Liver (tissue), 9 donors: Measurements from ENCODE around the gene PITPNC1. TPM values are rescaled to one million over a fixed set of nuclear protein-coding genes. Genes with fewer than 3 reads are reported as not detected.

ENCODE experiments used
- DNase-seq: peaks from one replicate; pipeline ENCODE4 v3.0.0-alpha.2; 2017; ENCODE audit warnings: low spot score
- H3K27ac ChIP-seq, 2 donors: one replicate each; pipeline ENCODE4 v1.7.0; 2013; ENCODE audit warnings: inconsistent platforms in 2 of 2, low read length in 2 of 2, control low read depth in 1 of 2, low read depth in 1 of 2, mild to moderate bottlenecking in 1 of 2
- H3K27me3 ChIP-seq, 4 donors: one replicate each; pipeline versions ENCODE4 v1.6.1 to v1.7.0; 2013; ENCODE audit warnings: low read length in 3 of 4, inconsistent platforms in 1 of 4, mild to moderate bottlenecking in 1 of 4, moderate library complexity in 1 of 4; ENCODE audit not compliant: control insufficient read depth in 4 of 4, insufficient read depth in 4 of 4
- H3K36me3 ChIP-seq, 4 donors: one replicate each; pipeline versions ENCODE4 v1.6.1 to v1.7.0; 2013; ENCODE audit warnings: low read length in 3 of 4, mild to moderate bottlenecking in 3 of 4, low read depth in 1 of 4, moderate library complexity in 1 of 4; ENCODE audit not compliant: control insufficient read depth in 4 of 4, insufficient read depth in 3 of 4
- H3K4me1 ChIP-seq, 4 donors: one replicate each; pipeline versions ENCODE4 v1.6.1 to v1.7.0; 2013; ENCODE audit warnings: low read length in 3 of 4, mild to moderate bottlenecking in 3 of 4, moderate library complexity in 1 of 4; ENCODE audit not compliant: control insufficient read depth in 4 of 4, insufficient read depth in 4 of 4
- H3K4me3 ChIP-seq, 3 donors: one replicate each; pipeline versions ENCODE4 v1.6.1 to v1.7.0; 2013; ENCODE audit warnings: low read length in 3 of 3, control low read depth in 1 of 3, low read depth in 1 of 3, mild to moderate bottlenecking in 1 of 3
- H3K9ac ChIP-seq, 2 donors: one replicate each; pipeline ENCODE4 v1.7.0; 2013; ENCODE audit warnings: low read length in 2 of 2, mild to moderate bottlenecking in 2 of 2, moderate library complexity in 2 of 2, control low read depth in 1 of 2, low read depth in 1 of 2
- H3K9me3 ChIP-seq, 4 donors: one replicate each; pipeline versions ENCODE4 v1.6.1 to v1.7.0; 2013; ENCODE audit warnings: low read length in 3 of 4; ENCODE audit not compliant: control insufficient read depth in 4 of 4
- ATF3 ChIP-seq: IDR thresholded peaks from 2 replicates; pipeline ENCODE4 v1.6.1; 2016; ENCODE audit warnings: antibody characterized with exemption
- CTCF ChIP-seq: fragments of 150-350 bp; IDR thresholded peaks from 2 replicates; pipeline ENCODE4 v1.5.1; 2017; ENCODE audit warnings: improper control_type of control experiment, low read depth, low read length; ENCODE audit not compliant: missing input control
- EGR1 ChIP-seq, 2 donors: IDR thresholded peaks; 2 replicates each; pipeline ENCODE4 v1.6.1; 2016 to 2018; ENCODE audit warnings: antibody characterized with exemption in 2 of 2, low read depth in 2 of 2
- FOXA2 ChIP-seq: IDR thresholded peaks from 2 replicates; pipeline ENCODE4 v1.6.1; 2016; ENCODE audit warnings: antibody characterized with exemption
- GABPA ChIP-seq, 2 donors: IDR thresholded peaks in 1 of 2; conservative IDR thresholded peaks in 1 of 2; 2 replicates each; pipeline ENCODE4 v1.6.1; 2016; ENCODE audit warnings: antibody characterized with exemption in 2 of 2, mild to moderate bottlenecking in 1 of 2, moderate library complexity in 1 of 2
- HNF4A ChIP-seq, 2 donors: conservative IDR thresholded peaks; 2 replicates each; pipeline ENCODE4 v1.6.1; 2016; ENCODE audit warnings: antibody characterized with exemption in 2 of 2, mild to moderate bottlenecking in 2 of 2
- HNF4G ChIP-seq: IDR thresholded peaks from 2 replicates; pipeline ENCODE4 v1.6.1; 2016; ENCODE audit warnings: antibody characterized with exemption
- JUND ChIP-seq, 2 donors: IDR thresholded peaks; 2 replicates each; pipeline ENCODE4 v1.6.1; 2016; ENCODE audit warnings: antibody characterized with exemption in 2 of 2
- MAX ChIP-seq: IDR thresholded peaks from 2 replicates; pipeline ENCODE4 v1.6.1; 2016; ENCODE audit warnings: antibody characterized with exemption
- NR2F2 ChIP-seq: IDR thresholded peaks from 2 replicates; pipeline ENCODE4 v1.6.1; 2016; ENCODE audit warnings: antibody characterized with exemption
- RAD21 ChIP-seq, 2 donors: IDR thresholded peaks; 2 replicates each; pipeline ENCODE4 v1.6.1; 2016; ENCODE audit warnings: antibody characterized with exemption in 2 of 2, mild to moderate bottlenecking in 2 of 2
- REST ChIP-seq: IDR thresholded peaks from 2 replicates; pipeline ENCODE4 v1.6.1; 2016; ENCODE audit warnings: antibody characterized with exemption, mild to moderate bottlenecking
- RXRA ChIP-seq, 2 donors: IDR thresholded peaks; 2 replicates each; pipeline ENCODE4 v1.6.1; 2017 to 2018; ENCODE audit warnings: antibody characterized with exemption in 2 of 2, mild to moderate bottlenecking in 1 of 2
- TAF1 ChIP-seq: conservative IDR thresholded peaks from 2 replicates; pipeline ENCODE4 v1.6.1; 2016; ENCODE audit warnings: antibody characterized with exemption, mild to moderate bottlenecking
- YY1 ChIP-seq: IDR thresholded peaks from 2 replicates; pipeline ENCODE4 v1.6.1; 2016; ENCODE audit warnings: antibody characterized with exemption, mild to moderate bottlenecking
- ZBTB33 ChIP-seq: IDR thresholded peaks from 2 replicates; pipeline ENCODE4 v1.6.1; 2016; ENCODE audit warnings: antibody characterized with exemption
- WGBS: extraction: QIAGEN DNeasy Blood & Tissue Kit; methylation state at CpG from one replicate; pipeline ENCODE4 v1.1.7; 2013; 5-methylcytosine and 5-hydroxymethylcytosine counted together
- polyA plus RNA-seq, 2 donors: library from polyadenylated mRNA; stranded (reverse) in 1 of 2; unstranded in 1 of 2; fragments of 200-250 nt in 1 of 2; fragments of >200 nt in 1 of 2; fragmentation: Nextera tagmentation in 1 of 2; extraction: Ambion mirVana in 1 of 2; gene quantifications; one replicate each; pipeline versions ENCODE4 v1.2.1 to v1.2.3, GENCODE V29; 2013 to 2015
- total RNA-seq, 2 donors: library from RNA; depleted of rRNA; stranded (reverse); fragments of >200 nt; gene quantifications; one replicate each; pipeline ENCODE4 v1.2.3, GENCODE V29; 2014
- donor health status: healthy.
- donor health status: healthy.
- donor health status: healthy.
- donor health status: healthy.
- donor health status: healthy.

PITPNC1 gene
- total and polyA plus RNA-seq, 4 donors, result 2.3 to 10.2 (median 5.7) TPM

- H3K27ac ChIP-seq, result no peak overlapping the region
- peaks cover 0 to 1% (median 0%) of the 10 kb centered on the region in 4 donors for H3K4me1 ChIP-seq
- no peaks in the 10 kb centered on the region for H3K36me3 ChIP-seq
- no peak overlapping the region for H3K4me3 ChIP-seq
- no peaks in the 10 kb centered on the region for H3K27me3 ChIP-seq
- no peak for DNase-seq
- no peak for TF ChIP-seq YY1
- TF ChIP-seq MAX, result no peak
- no peak for TF ChIP-seq CTCF
- no peak for TF ChIP-seq RXRA (IDR thresholded peaks at IDR 0.05)
- TF ChIP-seq JUND (IDR thresholded peaks at IDR 0.05), result no peak
- no peak for TF ChIP-seq EGR1 (IDR thresholded peaks at IDR 0.05; ENCODE audit: low read depth in 2 of 2)
- TF ChIP-seq HNF4G, result no peak
- no peak for TF ChIP-seq FOXA2
- no peak for TF ChIP-seq RAD21 (IDR thresholded peaks at IDR 0.05)
- TF ChIP-seq GABPA (IDR thresholded peaks at IDR 0.05 in 1 of 2, conservative IDR thresholded peaks at IDR 0.05 in 1 of 2), result no peak
- no peak for TF ChIP-seq NR2F2
- no peak for TF ChIP-seq HNF4A (conservative IDR thresholded peaks at IDR 0.05)
- TF ChIP-seq ZBTB33, result no peak
- no peak overlapping the region for H3K9ac ChIP-seq
- H3K9me3 ChIP-seq, result peaks cover 0 to 3% (median 0%) of the 10 kb centered on the region in 4 donors
- WGBS, result 93% methylated on average over 8 of the region's 8 CpGs
Measured at GRCh38 chr17:67506966-67507365, 129.9 kb downstream of the PITPNC1 start.

- peaks cover 0 to 3% (median 0%) of the 10 kb centered on the region in 4 donors for H3K9me3 ChIP-seq
- DNase-seq, result no peak
- 88% methylated on average over 10 of the region's 10 CpGs for WGBS
- TF ChIP-seq RXRA (IDR thresholded peaks at IDR 0.05) (no peak), JUND (IDR thresholded peaks at IDR 0.05) (no peak), TAF1 (no peak), FOXA2 (no peak), HNF4A (conservative IDR thresholded peaks at IDR 0.05) (no peak), NR2F2 (no peak), HNF4G (no peak), EGR1 (IDR thresholded peaks at IDR 0.05; ENCODE audit: low read depth in 2 of 2) (no peak), RAD21 (IDR thresholded peaks at IDR 0.05) (no peak), REST (no peak), GABPA (IDR thresholded peaks at IDR 0.05 in 1 of 2, conservative IDR thresholded peaks at IDR 0.05 in 1 of 2) (no peak), ATF3 (no peak), ZBTB33 (no peak)
- no peak overlapping the region for H3K9ac ChIP-seq
- H3K27me3 ChIP-seq, result no peaks in the 10 kb centered on the region
- peaks cover 0 to 1% (median 0%) of the 10 kb centered on the region in 4 donors for H3K4me1 ChIP-seq
- H3K27ac ChIP-seq, result no peak overlapping the region
- no peaks in the 10 kb centered on the region for H3K36me3 ChIP-seq
- no peak overlapping the region for H3K4me3 ChIP-seq
Measured at GRCh38 chr17:67509390-67510287, 132.6 kb downstream of the PITPNC1 start.
